Measurements from ENCODE around the gene TRIO.
"Not testable (repeated sequence)": the region's sequence is repeated elsewhere in the genome, so short reads cannot be mapped to it uniquely, and the experiment has no call there.

TRIO gene

GRCh38 chr5:14552017-14552416, 408.9 kb downstream of the TRIO start:
- Histone ChIP-seq H3K4me3 (no peak overlapping the region), H3K27ac (no peak overlapping the region), H3K9me3 (ENCODE audit: low read depth, low read length) (no peaks in the 10 kb centered on the region), H3K9ac (ENCODE audit: insufficient read length) (no peak overlapping the region), H3K36me3 (ENCODE audit: insufficient read depth, low read length) (no peaks in the 10 kb centered on the region)
- TF ChIP-seq EZH2 (IDR thresholded peaks at IDR 0.05) (no peak), POLR2AphosphoS5 (IDR thresholded peaks at IDR 0.05; ENCODE audit: borderline replicate concordance, low read depth, low read length) (no peak), FOXP2 (optimal IDR thresholded peaks at IDR 0.05; ENCODE audit: control extremely low read depth, extremely low read length, insufficient read depth) (no peak)
- no peak for DNase-seq (ENCODE audit: low read depth, low spot score)

GRCh38 chr5:14554288-14554687, 411.1 kb downstream of the TRIO start:
- not testable (repeated sequence) for H3K4me3 ChIP-seq; DNase-seq (ENCODE audit: low read depth, low spot score); H3K9ac ChIP-seq (ENCODE audit: insufficient read length); H3K9me3 ChIP-seq (ENCODE audit: low read depth, low read length); H3K27ac ChIP-seq; H3K36me3 ChIP-seq (ENCODE audit: insufficient read depth, low read length)

DNA sequence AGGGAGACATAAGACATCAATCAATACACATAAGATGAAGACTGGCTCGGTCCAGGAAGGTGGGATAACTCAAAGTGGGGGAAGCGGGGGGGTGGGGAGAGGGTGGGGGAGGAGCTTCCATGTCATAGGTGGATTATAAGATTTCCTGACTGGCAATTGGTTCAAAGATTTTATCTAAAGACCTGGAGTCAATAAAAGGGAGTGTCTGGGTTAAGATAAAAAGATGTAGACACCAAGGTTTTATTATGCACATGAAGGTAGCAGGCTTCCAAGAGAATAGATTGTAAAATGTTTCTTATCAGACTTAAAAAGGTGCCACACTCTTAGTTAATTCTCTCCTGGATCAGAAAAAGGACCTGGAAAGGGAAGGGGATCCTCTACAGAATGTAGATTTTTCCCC, 412.9 kb downstream of the TRIO start:
- DNase-seq (ENCODE audit: low read depth, low spot score), result no peak
- Histone ChIP-seq H3K36me3 (ENCODE audit: insufficient read depth, low read length) (no peaks in the 10 kb centered on the region), H3K9me3 (ENCODE audit: low read depth, low read length) (no peaks in the 10 kb centered on the region), H3K4me3 (no peak overlapping the region), H3K27ac (no peak overlapping the region), H3K9ac (ENCODE audit: insufficient read length) (no peak overlapping the region)
- no peak for TF ChIP-seq POLR2AphosphoS5 (IDR thresholded peaks at IDR 0.05; ENCODE audit: borderline replicate concordance, low read depth, low read length)
- no peak for TF ChIP-seq FOXP2 (optimal IDR thresholded peaks at IDR 0.05; ENCODE audit: control extremely low read depth, extremely low read length, insufficient read depth)
- TF ChIP-seq EZH2 (IDR thresholded peaks at IDR 0.05), result no peak

GRCh38 chr5:14557203-14557770, 414.1 kb downstream of the TRIO start:
- Histone ChIP-seq H3K9ac (ENCODE audit: insufficient read length) (no peak overlapping the region), H3K27ac (no peak overlapping the region), H3K9me3 (ENCODE audit: low read depth, low read length) (no peaks in the 10 kb centered on the region), H3K36me3 (ENCODE audit: insufficient read depth, low read length) (no peaks in the 10 kb centered on the region), H3K4me3 (0 out of 2 replicates have a peak overlapping the region, but pooled peaks have one; percentile 34)
- TF ChIP-seq FOXP2 (optimal IDR thresholded peaks at IDR 0.05; ENCODE audit: control extremely low read depth, extremely low read length, insufficient read depth) (no peak), EZH2 (IDR thresholded peaks at IDR 0.05) (no peak), POLR2AphosphoS5 (IDR thresholded peaks at IDR 0.05; ENCODE audit: borderline replicate concordance, low read depth, low read length) (no peak)
- no peak for DNase-seq (ENCODE audit: low read depth, low spot score)

- H3K36me3 ChIP-seq (ENCODE audit: insufficient read depth, low read length), result no peaks in the 10 kb centered on the region
- TF ChIP-seq POLR2AphosphoS5 (IDR thresholded peaks at IDR 0.05; ENCODE audit: borderline replicate concordance, low read depth, low read length) (no peak), EZH2 (IDR thresholded peaks at IDR 0.05) (no peak), FOXP2 (optimal IDR thresholded peaks at IDR 0.05; ENCODE audit: control extremely low read depth, extremely low read length, insufficient read depth) (no peak)
Observed at GRCh38 chr5:14557791-14558415, 414.8 kb downstream of the TRIO start.

More at GRCh38 chr5:14557791-14558415, 414.8 kb downstream of the TRIO start:
- Histone ChIP-seq H3K9ac (ENCODE audit: insufficient read length) (no peak overlapping the region), H3K9me3 (ENCODE audit: low read depth, low read length) (no peaks in the 10 kb centered on the region), H3K4me3 (0 out of 2 replicates have a peak overlapping the region, but pooled peaks have one; percentile 34), H3K27ac (no peak overlapping the region)
- DNase-seq (ENCODE audit: low read depth, low spot score), result no peak
